ELF-1 (cell line): ENCODE measurements around the gene GPC5.

Experiments
- DNase-seq: peaks from one replicate; pipeline ENCODE4 v3.0.0-alpha.2; 2016; ENCODE audit warnings: low read depth, low spot score

The GPC5 gene

DNA sequence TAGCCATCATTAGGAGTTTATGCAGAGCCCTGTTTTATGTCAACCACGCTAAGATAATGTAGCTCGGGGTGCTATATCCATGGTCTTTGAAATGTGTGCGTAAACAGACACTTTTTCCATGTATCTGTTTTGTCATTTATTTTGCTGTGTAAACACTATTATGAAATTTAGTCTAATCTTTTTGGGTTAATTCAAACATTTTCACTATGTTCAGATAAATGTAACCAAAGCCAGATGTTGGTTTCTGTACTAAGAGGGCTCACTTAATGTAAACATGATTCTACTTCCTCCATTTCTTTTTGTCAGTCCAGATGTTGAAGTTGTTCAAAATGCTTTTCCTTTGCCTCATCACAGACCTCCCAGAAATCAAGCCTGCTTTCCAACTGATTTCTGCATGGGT, 1328.7 kb downstream of the GPC5 start:
- no peak for DNase-seq

GRCh38 chr13:92734068-92734467, 1335.6 kb downstream of the GPC5 start:
- DNase-seq, result no peak

- no peak for DNase-seq
Observed at GRCh38 chr13:92734545-92734944, 1336.1 kb downstream of the GPC5 start.

GRCh38 chr13:92735909-92736308, 1337.5 kb downstream of the GPC5 start:
- DNase-seq, result no peak

DNA sequence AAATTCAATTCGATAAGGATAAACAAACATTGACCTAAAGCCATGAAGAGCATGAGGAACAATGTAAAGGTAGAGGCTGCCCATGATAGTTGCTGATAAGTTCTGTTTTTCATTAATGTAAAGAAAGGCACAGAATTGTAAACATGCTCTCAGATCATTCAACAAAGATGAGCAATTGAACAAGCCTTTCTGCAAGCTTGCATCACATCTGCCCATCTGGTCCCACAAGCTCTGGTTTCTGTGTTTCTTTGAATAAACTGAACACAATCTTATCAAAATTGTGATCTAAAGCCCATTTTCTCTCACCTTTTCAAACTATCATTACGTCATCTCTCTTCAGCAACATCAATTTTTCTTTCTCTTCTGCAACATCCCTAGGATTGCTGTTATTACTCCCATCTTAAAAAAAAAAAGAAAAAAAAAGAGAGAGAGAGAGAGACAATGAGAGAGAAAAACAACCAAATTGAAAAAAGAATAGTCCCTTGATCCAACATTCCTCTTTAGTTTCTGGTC, 1340.9 kb downstream of the GPC5 start:
- no peak for DNase-seq

DNA sequence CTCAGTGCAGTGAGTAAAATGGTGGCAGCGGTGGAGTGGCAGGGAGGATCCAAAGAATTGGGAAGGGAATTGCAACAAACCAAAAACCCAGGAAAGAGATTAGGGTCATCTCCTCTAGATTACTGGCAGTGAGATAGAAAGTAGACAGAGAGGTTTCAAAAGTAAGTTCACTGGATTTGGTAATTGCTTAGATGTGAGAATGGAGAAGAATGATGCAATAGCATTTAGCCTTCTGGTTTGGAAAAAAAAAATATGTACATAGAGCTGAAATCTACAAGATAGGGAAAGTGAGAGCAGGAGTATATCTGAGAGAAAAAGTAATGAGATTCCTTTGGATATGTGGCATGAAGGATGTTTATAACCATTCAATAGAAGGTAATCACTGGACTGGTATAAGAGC, 1345.6 kb downstream of the GPC5 start:
- no peak for DNase-seq

DNA sequence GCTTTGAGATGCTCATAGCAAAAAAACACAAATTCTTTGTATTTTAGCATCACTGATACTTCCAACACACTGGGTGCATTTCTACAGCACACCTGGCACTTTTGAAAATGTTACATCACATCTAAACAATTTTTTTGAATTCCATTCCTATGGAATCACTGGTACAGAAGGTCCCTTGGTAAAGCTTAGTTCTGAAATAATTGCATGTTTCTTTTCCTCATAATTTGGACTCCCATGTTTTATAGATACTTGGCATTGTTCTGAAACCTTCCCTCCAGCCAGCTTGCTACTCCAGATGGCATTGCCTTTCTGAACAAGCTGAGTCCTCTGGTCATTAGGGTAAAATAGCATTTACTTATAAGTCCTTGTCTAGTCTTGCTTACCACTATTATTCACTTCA, 1346.8 kb downstream of the GPC5 start:
- DNase-seq, result no peak

DNA sequence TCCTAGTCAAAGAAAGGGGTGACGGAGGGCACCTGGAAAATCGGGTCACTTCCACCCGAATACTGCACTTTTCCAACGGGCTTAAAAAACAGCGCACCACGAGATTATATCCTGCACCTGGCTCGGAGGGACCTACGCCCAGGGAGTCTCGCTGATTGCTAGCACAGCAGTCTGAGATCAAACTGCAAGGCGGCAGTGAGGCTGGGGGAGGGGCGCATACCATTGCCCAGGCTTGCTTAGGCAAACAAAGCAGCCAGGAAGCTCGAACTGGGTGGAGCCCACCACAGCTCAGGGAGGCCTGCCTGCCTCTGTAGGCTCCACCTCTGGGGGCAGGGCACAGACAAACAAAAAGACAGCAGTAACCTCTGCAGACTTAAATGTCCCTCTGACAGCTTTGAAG, 1354.3 kb downstream of the GPC5 start:
- peak; percentile 71 for DNase-seq

DNA sequence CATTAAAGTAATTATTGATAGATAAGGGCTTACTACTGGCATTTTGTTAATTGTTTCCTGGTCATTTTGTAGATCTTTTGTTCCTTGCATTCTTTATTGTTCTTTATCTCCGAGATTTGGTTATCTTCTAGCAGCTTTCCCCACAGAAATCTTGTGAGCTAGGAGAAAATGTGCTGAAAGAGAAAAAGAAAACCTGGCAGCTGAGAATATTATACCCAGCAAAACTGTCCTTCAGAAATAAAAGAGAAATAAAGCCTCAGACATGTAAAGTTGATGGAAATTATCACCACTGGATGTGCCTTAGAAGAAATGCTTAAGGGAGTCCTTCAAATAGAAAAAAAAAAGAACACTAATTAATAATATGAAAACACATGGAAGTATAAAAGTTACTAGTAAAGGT, 1363.3 kb downstream of the GPC5 start:
- DNase-seq, result no peak

DNA sequence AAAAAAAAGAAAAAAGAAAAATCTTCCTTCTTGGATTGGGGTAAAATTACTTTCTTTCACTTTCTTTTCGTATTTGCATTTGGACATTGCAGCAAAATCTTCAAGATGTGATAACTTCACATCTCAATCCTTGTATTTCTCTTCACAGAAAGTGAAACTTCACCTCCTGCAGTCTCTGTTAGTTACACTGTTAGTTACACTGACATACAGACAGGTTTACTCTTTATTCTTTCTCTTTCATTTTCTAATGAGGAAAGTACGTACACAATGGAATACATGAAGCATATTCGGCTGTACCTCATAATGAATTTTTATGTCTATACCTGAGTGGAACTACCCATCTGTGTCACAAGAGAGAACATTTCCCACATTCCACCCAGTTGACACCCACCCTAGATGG, 1369.0 kb downstream of the GPC5 start:
- no peak for DNase-seq

DNA sequence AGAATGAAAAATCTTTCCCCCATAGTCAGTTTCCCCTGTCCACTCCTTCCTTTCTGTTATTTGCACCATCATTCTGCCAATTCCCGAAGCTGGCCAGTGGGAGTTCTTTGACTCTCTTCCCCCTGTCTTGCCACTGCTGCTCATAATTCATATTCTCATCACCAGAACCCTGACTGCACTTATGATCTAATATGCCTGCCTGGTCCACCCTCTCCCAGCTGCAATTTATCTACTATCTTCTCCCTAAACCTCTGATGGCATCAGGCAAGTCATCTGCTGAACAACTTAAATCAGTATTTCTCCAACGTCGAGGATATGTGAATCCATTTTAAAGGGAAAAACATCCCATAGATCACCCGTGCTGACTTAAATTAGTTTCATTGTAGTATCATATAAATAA, 1370.2 kb downstream of the GPC5 start:
- DNase-seq, result no peak

- no peak for DNase-seq
Observed at GRCh38 chr13:92769046-92769445, 1370.6 kb downstream of the GPC5 start.

- DNase-seq, result no peak
Observed at GRCh38 chr13:92775658-92776057, 1377.2 kb downstream of the GPC5 start.

- no peak for DNase-seq
Observed at GRCh38 chr13:92781965-92782690, 1383.7 kb downstream of the GPC5 start.

DNA sequence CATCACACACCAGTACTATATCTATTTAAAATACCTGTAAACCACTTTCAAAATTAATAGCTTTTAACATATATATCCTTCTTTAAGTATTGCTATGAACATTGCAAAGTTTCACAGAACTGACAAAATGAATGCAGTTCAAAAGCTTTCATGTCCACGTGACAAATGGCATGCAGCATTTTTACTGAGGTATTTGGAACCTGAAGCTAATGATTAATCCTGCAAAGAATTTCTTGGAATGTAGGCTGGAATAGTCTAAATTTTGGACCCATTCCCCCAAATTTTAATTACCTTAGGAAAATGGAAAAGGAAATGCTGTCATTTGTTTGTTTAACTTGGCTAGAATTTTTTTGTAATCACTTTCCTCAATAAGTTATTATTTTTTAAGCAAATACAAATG, 1404.4 kb downstream of the GPC5 start:
- DNase-seq, result no peak

GRCh38 chr13:92804346-92804745, 1405.9 kb downstream of the GPC5 start:
- DNase-seq, result no peak

GRCh38 chr13:92804926-92805325, 1406.5 kb downstream of the GPC5 start:
- DNase-seq, result no peak

DNA sequence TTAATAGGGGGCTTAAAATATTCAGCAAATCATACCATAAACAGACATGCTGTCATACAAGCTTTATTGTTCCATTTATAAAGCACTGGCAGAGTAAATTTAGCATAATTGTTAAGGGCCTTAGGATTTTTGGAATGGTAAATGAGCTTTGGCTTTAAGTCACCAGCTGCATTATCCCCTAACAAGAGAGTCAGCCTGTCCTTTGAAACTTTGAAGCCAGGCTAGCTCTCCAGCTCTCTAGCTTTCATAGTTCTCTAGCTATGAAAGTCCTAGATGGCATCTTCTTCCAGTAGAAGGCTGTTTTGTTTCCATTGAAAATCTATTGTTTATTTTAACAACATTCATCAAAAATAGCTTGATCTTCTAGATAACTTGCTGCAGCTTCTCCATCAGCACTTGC, 1407.3 kb downstream of the GPC5 start:
- no peak for DNase-seq

- no peak for DNase-seq
Observed at GRCh38 chr13:92806215-92806614, 1407.8 kb downstream of the GPC5 start.

GRCh38 chr13:92807353-92807752, 1408.9 kb downstream of the GPC5 start:
- no peak for DNase-seq

GRCh38 chr13:92807966-92808365, 1409.5 kb downstream of the GPC5 start:
- DNase-seq, result no peak

GRCh38 chr13:92821324-92821723, 1422.9 kb downstream of the GPC5 start:
- no peak for DNase-seq

- DNase-seq, result no peak
Observed at GRCh38 chr13:92823059-92823458, 1424.6 kb downstream of the GPC5 start.
